Erythroblast (primary cell): ENCODE measurements around the gene NXPH4.

ENCODE experiments used
- GATA1 ChIP-seq: IDR thresholded peaks from 2 replicates; pipeline ENCODE4 v1.6.1; 2011; ENCODE audit warnings: low read depth, mild to moderate bottlenecking, control low read depth, low read length, moderate library complexity
- POLR2A ChIP-seq: IDR thresholded peaks from 2 replicates; pipeline ENCODE4 v1.6.1; 2011; ENCODE audit warnings: mild to moderate bottlenecking, low read length

DNA sequence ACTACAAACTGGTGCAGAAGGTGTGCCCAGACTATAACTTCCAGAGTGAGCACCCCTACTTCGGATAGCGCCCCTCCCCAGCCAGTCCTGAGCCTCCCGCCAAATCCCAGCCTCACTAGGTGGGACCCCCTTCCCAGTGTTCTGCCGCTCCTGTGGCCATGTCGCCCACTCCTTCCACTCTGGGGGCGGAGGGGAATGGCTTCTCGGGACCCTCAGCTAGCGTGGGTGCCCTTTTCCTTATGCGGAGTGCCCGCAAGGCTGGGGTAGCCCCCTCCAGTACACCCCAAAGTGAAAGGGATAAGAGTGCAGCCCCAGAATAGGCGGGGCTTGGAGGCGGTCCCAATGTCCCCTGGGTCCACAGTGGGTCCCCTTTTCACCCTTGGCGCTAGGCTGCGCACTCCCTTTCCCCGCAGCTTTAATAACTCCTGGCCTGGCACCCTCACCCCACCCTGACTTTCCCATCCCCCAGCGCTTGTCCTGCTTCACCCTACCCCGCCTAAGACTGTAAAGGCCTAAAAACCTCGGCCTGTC, 9.2 kb downstream of the NXPH4 start:
- TF ChIP-seq POLR2A (no peak), GATA1 (no peak)
